ENCODE data around the gene KLK8.

GRCh38 chr19:51026554-51026831 lies 25.1 kb upstream of the KLK8 start, which contains the start of gene KLK11:
- TF ChIP-seq, protein P1, sequence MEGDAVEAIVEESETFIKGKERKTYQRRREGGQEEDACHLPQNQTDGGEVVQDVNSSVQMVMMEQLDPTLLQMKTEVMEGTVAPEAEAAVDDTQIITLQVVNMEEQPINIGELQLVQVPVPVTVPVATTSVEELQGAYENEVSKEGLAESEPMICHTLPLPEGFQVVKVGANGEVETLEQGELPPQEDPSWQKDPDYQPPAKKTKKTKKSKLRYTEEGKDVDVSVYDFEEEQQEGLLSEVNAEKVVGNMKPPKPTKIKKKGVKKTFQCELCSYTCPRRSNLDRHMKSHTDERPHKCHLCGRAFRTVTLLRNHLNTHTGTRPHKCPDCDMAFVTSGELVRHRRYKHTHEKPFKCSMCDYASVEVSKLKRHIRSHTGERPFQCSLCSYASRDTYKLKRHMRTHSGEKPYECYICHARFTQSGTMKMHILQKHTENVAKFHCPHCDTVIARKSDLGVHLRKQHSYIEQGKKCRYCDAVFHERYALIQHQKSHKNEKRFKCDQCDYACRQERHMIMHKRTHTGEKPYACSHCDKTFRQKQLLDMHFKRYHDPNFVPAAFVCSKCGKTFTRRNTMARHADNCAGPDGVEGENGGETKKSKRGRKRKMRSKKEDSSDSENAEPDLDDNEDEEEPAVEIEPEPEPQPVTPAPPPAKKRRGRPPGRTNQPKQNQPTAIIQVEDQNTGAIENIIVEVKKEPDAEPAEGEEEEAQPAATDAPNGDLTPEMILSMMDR (IDR thresholded peaks at IDR 0.05): no peak
- no peak for TF ChIP-seq EZH2 (IDR thresholded peaks at IDR 0.05; ENCODE audit: borderline replicate concordance, insufficient read depth, low read depth, low read length, poor library complexity, severe bottlenecking)
